Daoy (cell line): Measurements from ENCODE around the gene WLS. TPM values are rescaled to one million over a fixed set of nuclear protein-coding genes. Genes with fewer than 3 reads are reported as not detected.
A peak's percentile ranks its signal among the peaks of the same experiment; 100 is the strongest.
"Not testable (repeated sequence)": the region's sequence is repeated elsewhere in the genome, so short reads cannot be mapped to it uniquely, and the experiment has no call there.

ENCODE experiments used
- DNase-seq: peaks from one replicate; pipeline ENCODE4 v3.0.0-alpha.2; 2015; ENCODE audit warnings: low read depth
- total RNA-seq: library from RNA; depleted of rRNA; stranded (reverse); fragments of >200 nt; shearing (Covaris generic); gene quantifications from 2 replicates; pipeline ENCODE4 v1.2.3, GENCODE V29; 2014

The WLS gene
- total RNA-seq, 1 experiment from 2014 or later: 51.8 TPM

GRCh38 chr1:68201546-68202238 is 30.6 kb downstream of the WLS start:
- no peak for DNase-seq

- no peak for DNase-seq
Measured at GRCh38 chr1:68199603-68200002, 32.7 kb downstream of the WLS start.

GRCh38 chr1:68198752-68199151 is 33.6 kb downstream of the WLS start:
- DNase-seq: no peak

GRCh38 chr1:68197891-68198290 is 34.4 kb downstream of the WLS start:
- DNase-seq: peak; percentile 37

GRCh38 chr1:68197461-68197860 is 34.9 kb downstream of the WLS start:
- no peak for DNase-seq

GRCh38 chr1:68196676-68197075 is 35.6 kb downstream of the WLS start:
- DNase-seq: no peak

GRCh38 chr1:68191717-68192116 is 40.6 kb downstream of the WLS start:
- DNase-seq: no peak

GRCh38 chr1:68188644-68189340 is 43.5 kb downstream of the WLS start:
- no peak for DNase-seq

- DNase-seq: no peak
Measured at GRCh38 chr1:68188060-68188538, 44.2 kb downstream of the WLS start.

GRCh38 chr1:68185743-68186142 is 46.6 kb downstream of the WLS start:
- no peak for DNase-seq

- no peak for DNase-seq
Measured at GRCh38 chr1:68183895-68184294, 48.4 kb downstream of the WLS start.

- DNase-seq: no peak
Measured at GRCh38 chr1:68181165-68181556, 51.2 kb downstream of the WLS start.

GRCh38 chr1:68180441-68181164 is 51.7 kb downstream of the WLS start:
- DNase-seq: no peak

- DNase-seq: peak; percentile 33
Measured at GRCh38 chr1:68178821-68179490, 53.4 kb downstream of the WLS start.

- DNase-seq: peak; percentile 59
Measured at GRCh38 chr1:68175621-68176398, 56.5 kb downstream of the WLS start.

- peak; percentile 72 for DNase-seq
Measured at GRCh38 chr1:68174738-68175113, 57.6 kb downstream of the WLS start.

GRCh38 chr1:68173936-68174737 is 58.2 kb downstream of the WLS start:
- peak; percentile 97 for DNase-seq

GRCh38 chr1:68173283-68173935 is 58.9 kb downstream of the WLS start:
- DNase-seq: peak; percentile 44

GRCh38 chr1:68171795-68172194 is 60.5 kb downstream of the WLS start:
- not testable (repeated sequence) for DNase-seq
